ENCODE data around the gene CYB561A3. TPM values are rescaled to one million over a fixed set of nuclear protein-coding genes. Genes with fewer than 3 reads are reported as not detected.

Gene CYB561A3
- total RNA-seq, 1 experiment from 2014 or later, result 96.9 TPM

- peaks cover 58% of the 10 kb centered on the region for H3K36me3 ChIP-seq (ENCODE audit: low read depth)
- no peak overlapping the region for H2AFZ ChIP-seq
- POLR2A ChIA-PET (ENCODE audit: unreplicated experiment), result no interaction called here
- H3F3A ChIP-seq (ENCODE audit: insufficient read depth, low read depth), result peaks cover 5% of the 10 kb centered on the region; the same call in 1 of the 2 replicates
- no peak for DNase-seq
- 0 out of 2 replicates have a peak, but pooled peaks cover 6% of the 10 kb centered on the region for H3K4me1 ChIP-seq (replicated peaks; ENCODE audit: insufficient read depth)
- intact Hi-C loops (cut with micrococcal nuclease; ENCODE audit: unreplicated experiment), result no loop called here
- H3K79me2 ChIP-seq (ENCODE audit: low read depth), result peaks cover 52% of the 10 kb centered on the region
- no peaks in the 10 kb centered on the region for H3K27me3 ChIP-seq (ENCODE audit: insufficient read depth, low read depth)
- TF ChIP-seq, protein P1, sequence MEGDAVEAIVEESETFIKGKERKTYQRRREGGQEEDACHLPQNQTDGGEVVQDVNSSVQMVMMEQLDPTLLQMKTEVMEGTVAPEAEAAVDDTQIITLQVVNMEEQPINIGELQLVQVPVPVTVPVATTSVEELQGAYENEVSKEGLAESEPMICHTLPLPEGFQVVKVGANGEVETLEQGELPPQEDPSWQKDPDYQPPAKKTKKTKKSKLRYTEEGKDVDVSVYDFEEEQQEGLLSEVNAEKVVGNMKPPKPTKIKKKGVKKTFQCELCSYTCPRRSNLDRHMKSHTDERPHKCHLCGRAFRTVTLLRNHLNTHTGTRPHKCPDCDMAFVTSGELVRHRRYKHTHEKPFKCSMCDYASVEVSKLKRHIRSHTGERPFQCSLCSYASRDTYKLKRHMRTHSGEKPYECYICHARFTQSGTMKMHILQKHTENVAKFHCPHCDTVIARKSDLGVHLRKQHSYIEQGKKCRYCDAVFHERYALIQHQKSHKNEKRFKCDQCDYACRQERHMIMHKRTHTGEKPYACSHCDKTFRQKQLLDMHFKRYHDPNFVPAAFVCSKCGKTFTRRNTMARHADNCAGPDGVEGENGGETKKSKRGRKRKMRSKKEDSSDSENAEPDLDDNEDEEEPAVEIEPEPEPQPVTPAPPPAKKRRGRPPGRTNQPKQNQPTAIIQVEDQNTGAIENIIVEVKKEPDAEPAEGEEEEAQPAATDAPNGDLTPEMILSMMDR (conservative IDR thresholded peaks at IDR 0.05), result no peak
- no peak for TF ChIP-seq EZH2 (IDR thresholded peaks at IDR 0.05; ENCODE audit: low read depth)
- H3K27ac ChIP-seq, result no peak overlapping the region
- H3K9me3 ChIP-seq (ENCODE audit: insufficient read depth, low read depth), result no peaks in the 10 kb centered on the region
- CTCF ChIA-PET, result no interaction called here
- H3K4me2 ChIP-seq, result no peak overlapping the region
- no TSS peak for BruUV-seq (replicated peaks)
- H4K20me1 ChIP-seq (ENCODE audit: insufficient read depth), result peaks cover 45% of the 10 kb centered on the region
- no peaks in the 10 kb centered on the region for H3K9me2 ChIP-seq (ENCODE audit: insufficient read depth)
- H3K4me3 ChIP-seq, result no peak overlapping the region
Observed at GRCh38 chr11:61325649-61326414, 35.9 kb downstream of the CYB561A3 start.

DNA sequence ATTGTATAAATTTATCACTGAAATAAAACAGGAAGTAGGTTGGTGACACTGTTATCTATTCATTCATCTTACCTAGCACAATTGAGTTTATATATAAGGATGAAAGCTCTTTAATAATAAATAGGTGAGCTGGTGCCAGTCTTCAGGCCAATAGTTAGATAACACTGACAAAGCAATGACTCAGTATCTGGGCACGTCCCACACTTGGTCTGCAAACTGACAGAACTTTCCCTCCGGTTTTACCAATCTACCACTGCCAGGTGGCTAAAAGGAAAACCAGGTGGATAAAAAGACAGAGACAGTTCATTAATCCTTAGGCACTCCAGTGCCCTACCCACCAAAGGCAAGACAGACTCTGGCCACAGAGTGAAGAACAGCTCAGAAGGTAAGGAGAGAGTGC is 46.4 kb downstream of the CYB561A3 start:
- intact Hi-C loops (cut with micrococcal nuclease; ENCODE audit: unreplicated experiment), result no loop called here
- Histone ChIP-seq H3K36me3 (ENCODE audit: low read depth) (peaks cover 73% of the 10 kb centered on the region), H3F3A (ENCODE audit: insufficient read depth, low read depth) (no peaks in the 10 kb centered on the region; the same call in 1 of the 2 replicates), H3K4me2 (no peak overlapping the region), H3K9me2 (ENCODE audit: insufficient read depth) (no peaks in the 10 kb centered on the region), H3K27ac (no peak overlapping the region), H3K9me3 (ENCODE audit: insufficient read depth, low read depth) (no peaks in the 10 kb centered on the region), H3K4me3 (no peak overlapping the region), H3K4me1 (replicated peaks; ENCODE audit: insufficient read depth) (no peaks in the 10 kb centered on the region), H3K27me3 (ENCODE audit: insufficient read depth, low read depth) (no peaks in the 10 kb centered on the region), H2AFZ (no peak overlapping the region), H3K79me2 (ENCODE audit: low read depth) (no peaks in the 10 kb centered on the region), H4K20me1 (ENCODE audit: insufficient read depth) (peaks cover 17% of the 10 kb centered on the region)
- no peak for DNase-seq
- CTCF ChIA-PET, result no interaction called here
- TF ChIP-seq, protein P1 (conservative IDR thresholded peaks at IDR 0.05), result no peak
- no peak for TF ChIP-seq EZH2 (IDR thresholded peaks at IDR 0.05; ENCODE audit: low read depth)
- POLR2A ChIA-PET (ENCODE audit: unreplicated experiment), result no interaction called here
- BruUV-seq (replicated peaks), result no TSS peak

DNA sequence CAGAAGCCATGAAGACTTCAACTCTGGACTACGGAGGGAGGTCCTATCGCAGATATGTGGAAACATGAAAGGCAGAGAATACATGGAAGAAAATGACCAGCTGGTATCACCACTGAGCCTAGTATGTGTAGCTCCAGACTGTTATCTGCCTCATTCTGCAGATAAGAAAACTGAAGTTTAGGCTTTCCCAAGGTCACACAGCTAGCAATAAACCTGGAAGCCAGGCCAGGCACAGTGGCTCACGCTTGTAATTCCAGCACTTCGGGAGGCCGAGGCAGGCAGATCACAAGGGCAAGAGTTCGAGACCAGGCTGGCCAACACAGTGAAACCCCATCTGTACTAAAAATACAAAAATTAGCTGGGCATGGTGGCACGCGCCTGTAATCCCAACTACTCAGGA is 50.9 kb downstream of the CYB561A3 start:
- Histone ChIP-seq H3K9me2 (ENCODE audit: insufficient read depth) (no peaks in the 10 kb centered on the region), H2AFZ (no peak overlapping the region), H3K9me3 (ENCODE audit: insufficient read depth, low read depth) (no peaks in the 10 kb centered on the region), H3K4me3 (no peak overlapping the region), H4K20me1 (ENCODE audit: insufficient read depth) (peaks cover 4% of the 10 kb centered on the region), H3K36me3 (ENCODE audit: low read depth) (peaks cover 74% of the 10 kb centered on the region), H3K27ac (no peak overlapping the region), H3F3A (ENCODE audit: insufficient read depth, low read depth) (no peaks in the 10 kb centered on the region; the same call in 1 of the 2 replicates), H3K79me2 (ENCODE audit: low read depth) (no peaks in the 10 kb centered on the region), H3K27me3 (ENCODE audit: insufficient read depth, low read depth) (no peaks in the 10 kb centered on the region), H3K4me1 (replicated peaks; ENCODE audit: insufficient read depth) (no peaks in the 10 kb centered on the region), H3K4me2 (no peak overlapping the region)
- CTCF ChIA-PET, result interaction anchor here (0.5 to 0.6 kb wide), 2 partner anchors 272 to 388 kb away, joined by 5 to 7 read pairs; no protein-coding TSS in a partner anchor
- no peak for TF ChIP-seq EZH2 (IDR thresholded peaks at IDR 0.05; ENCODE audit: low read depth)
- TF ChIP-seq, protein P1 (conservative IDR thresholded peaks at IDR 0.05), result no peak
- intact Hi-C loops (cut with micrococcal nuclease; ENCODE audit: unreplicated experiment), result no loop called here
- BruUV-seq (replicated peaks), result no TSS peak
- POLR2A ChIA-PET (ENCODE audit: unreplicated experiment), result no interaction called here
- no peak for DNase-seq

Data from PC-9 (cell line).